ENCODE results near the gene CACNA1D.

Gene CACNA1D

GRCh38 chr3:53775834-53776251 lies 281.4 kb downstream of the CACNA1D start:
- no peaks in the 10 kb centered on the region for H3K79me2 ChIP-seq (ENCODE audit: control insufficient read depth, insufficient read depth, low read length, unreplicated experiment)
- H3K27ac ChIP-seq (ENCODE audit: low read depth, low read length): no peak overlapping the region
- no peak overlapping the region for H2AFZ ChIP-seq (ENCODE audit: low read length, unreplicated experiment)
- H3K27me3 ChIP-seq (ENCODE audit: insufficient read depth, low read length): peaks cover 17% of the 10 kb centered on the region; the same call in 1 of the 2 replicates
- H3K36me3 ChIP-seq (ENCODE audit: insufficient read depth, low read length): no peaks in the 10 kb centered on the region
- H3K4me3 ChIP-seq (ENCODE audit: low read depth, low read length): no peak overlapping the region
- no peaks in the 10 kb centered on the region for H3K4me1 ChIP-seq (ENCODE audit: control insufficient read depth, insufficient read depth, low read length, unreplicated experiment)

DNA sequence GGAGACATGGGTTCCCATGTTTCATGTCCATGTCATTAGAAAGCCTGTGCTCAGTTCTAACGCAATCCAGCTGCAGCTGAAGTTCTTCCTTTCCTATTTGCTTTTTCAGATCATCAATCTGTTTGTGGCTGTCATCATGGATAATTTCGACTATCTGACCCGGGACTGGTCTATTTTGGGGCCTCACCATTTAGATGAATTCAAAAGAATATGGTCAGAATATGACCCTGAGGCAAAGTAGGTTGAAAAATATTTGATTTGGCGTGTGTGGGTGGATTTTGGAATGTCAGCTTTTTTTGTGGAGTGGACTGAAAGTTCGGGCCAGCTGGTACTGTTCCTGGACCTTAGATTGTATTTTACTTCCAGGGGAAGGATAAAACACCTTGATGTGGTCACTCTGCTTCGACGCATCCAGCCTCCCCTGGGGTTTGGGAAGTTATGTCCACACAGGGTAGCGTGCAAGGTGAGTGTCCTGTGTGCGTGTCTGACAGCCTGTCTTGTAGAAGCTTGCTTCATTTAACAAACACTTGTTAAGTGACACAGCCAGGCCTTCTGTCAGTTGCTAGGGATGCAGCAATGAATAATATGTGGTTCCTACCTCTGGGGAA lies 282.2 kb downstream of the CACNA1D start:
- no peaks in the 10 kb centered on the region for H3K79me2 ChIP-seq (ENCODE audit: control insufficient read depth, insufficient read depth, low read length, unreplicated experiment)
- H2AFZ ChIP-seq (ENCODE audit: low read length, unreplicated experiment): no peak overlapping the region
- no peaks in the 10 kb centered on the region for H3K4me1 ChIP-seq (ENCODE audit: control insufficient read depth, insufficient read depth, low read length, unreplicated experiment)
- H3K27me3 ChIP-seq (ENCODE audit: insufficient read depth, low read length): peaks cover 10% of the 10 kb centered on the region; the same call in 1 of the 2 replicates
- H3K36me3 ChIP-seq (ENCODE audit: insufficient read depth, low read length): no peaks in the 10 kb centered on the region
- H3K27ac ChIP-seq (ENCODE audit: low read depth, low read length): no peak overlapping the region
- H3K4me3 ChIP-seq (ENCODE audit: low read depth, low read length): no peak overlapping the region

DNA sequence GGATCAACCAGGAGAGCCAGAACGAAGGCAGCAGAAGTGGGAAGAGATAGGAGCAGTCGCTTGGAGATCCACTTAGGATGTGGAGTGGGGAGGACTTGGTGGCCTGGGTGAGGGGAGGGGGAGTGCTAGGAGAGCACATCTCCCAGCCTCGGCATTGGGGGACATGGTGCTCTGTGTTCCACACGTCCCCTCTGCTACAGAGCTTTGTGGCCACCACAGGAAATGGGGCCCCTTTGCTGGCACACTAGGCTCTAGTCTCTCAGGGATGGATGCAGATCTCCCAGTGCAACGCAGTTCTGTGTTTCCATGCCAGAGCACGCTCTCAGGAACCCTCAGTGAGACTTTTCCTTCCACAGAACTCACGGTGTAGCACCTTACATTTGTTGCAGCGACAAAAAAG lies 283.1 kb downstream of the CACNA1D start:
- Histone ChIP-seq H2AFZ (ENCODE audit: low read length, unreplicated experiment) (no peak overlapping the region), H3K4me1 (ENCODE audit: control insufficient read depth, insufficient read depth, low read length, unreplicated experiment) (no peaks in the 10 kb centered on the region)

GRCh38 chr3:53778153-53778552 lies 283.7 kb downstream of the CACNA1D start:
- no peak overlapping the region for H2AFZ ChIP-seq (ENCODE audit: low read length, unreplicated experiment)
- H3K79me2 ChIP-seq (ENCODE audit: control insufficient read depth, insufficient read depth, low read length, unreplicated experiment): no peaks in the 10 kb centered on the region
- H3K4me3 ChIP-seq (ENCODE audit: low read depth, low read length): no peak overlapping the region
- no peaks in the 10 kb centered on the region for H3K4me1 ChIP-seq (ENCODE audit: control insufficient read depth, insufficient read depth, low read length, unreplicated experiment)
- 0 out of 2 replicates have a peak, but pooled peaks cover 3% of the 10 kb centered on the region for H3K27me3 ChIP-seq (ENCODE audit: insufficient read depth, low read length)
- H3K36me3 ChIP-seq (ENCODE audit: insufficient read depth, low read length): no peaks in the 10 kb centered on the region
- H3K27ac ChIP-seq (ENCODE audit: low read depth, low read length): no peak overlapping the region

More for the DNA sequence above, 283.1 kb downstream of the CACNA1D start:
- H3K36me3 ChIP-seq (ENCODE audit: insufficient read depth, low read length): no peaks in the 10 kb centered on the region
- no peak overlapping the region for H3K4me3 ChIP-seq (ENCODE audit: low read depth, low read length)
- no peak overlapping the region for H3K27ac ChIP-seq (ENCODE audit: low read depth, low read length)
- H3K79me2 ChIP-seq (ENCODE audit: control insufficient read depth, insufficient read depth, low read length, unreplicated experiment): no peaks in the 10 kb centered on the region
- H3K27me3 ChIP-seq (ENCODE audit: insufficient read depth, low read length): 0 out of 2 replicates have a peak, but pooled peaks cover 3% of the 10 kb centered on the region

GRCh38 chr3:53780171-53780570 lies 285.8 kb downstream of the CACNA1D start:
- Histone ChIP-seq H2AFZ (ENCODE audit: low read length, unreplicated experiment) (no peak overlapping the region), H3K79me2 (ENCODE audit: control insufficient read depth, insufficient read depth, low read length, unreplicated experiment) (no peaks in the 10 kb centered on the region), H3K36me3 (ENCODE audit: insufficient read depth, low read length) (no peaks in the 10 kb centered on the region), H3K27ac (ENCODE audit: low read depth, low read length) (no peak overlapping the region), H3K27me3 (ENCODE audit: insufficient read depth, low read length) (0 out of 2 replicates have a peak, but pooled peaks cover 3% of the 10 kb centered on the region), H3K4me1 (ENCODE audit: control insufficient read depth, insufficient read depth, low read length, unreplicated experiment) (no peaks in the 10 kb centered on the region), H3K4me3 (ENCODE audit: low read depth, low read length) (no peak overlapping the region)

DNA sequence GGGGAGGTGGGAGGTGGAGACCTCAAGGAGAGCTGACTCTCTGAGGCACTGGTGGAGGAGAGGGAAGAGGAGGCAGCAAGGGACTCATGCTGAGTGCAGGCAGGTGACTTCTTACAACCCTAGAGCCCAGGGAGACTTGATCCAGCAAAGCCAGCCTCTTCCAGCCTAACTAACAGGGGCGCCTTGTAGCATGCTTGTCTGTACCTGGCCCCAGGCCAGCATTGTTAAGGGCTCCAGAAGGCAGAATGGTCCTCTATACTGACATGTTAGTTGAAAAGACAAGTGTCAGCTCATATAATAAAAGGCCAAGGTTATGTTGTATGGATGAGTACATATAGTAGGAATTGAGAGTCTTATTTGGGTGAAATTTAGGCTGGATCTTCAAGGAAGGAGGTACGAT lies 286.4 kb downstream of the CACNA1D start:
- no peaks in the 10 kb centered on the region for H3K36me3 ChIP-seq (ENCODE audit: insufficient read depth, low read length)
- H3K4me1 ChIP-seq (ENCODE audit: control insufficient read depth, insufficient read depth, low read length, unreplicated experiment): no peaks in the 10 kb centered on the region
- no peak overlapping the region for H3K4me3 ChIP-seq (ENCODE audit: low read depth, low read length)
- no peak overlapping the region for H2AFZ ChIP-seq (ENCODE audit: low read length, unreplicated experiment)
- no peak overlapping the region for H3K27ac ChIP-seq (ENCODE audit: low read depth, low read length)
- 0 out of 2 replicates have a peak, but pooled peaks cover 3% of the 10 kb centered on the region for H3K27me3 ChIP-seq (ENCODE audit: insufficient read depth, low read length)
- H3K79me2 ChIP-seq (ENCODE audit: control insufficient read depth, insufficient read depth, low read length, unreplicated experiment): no peaks in the 10 kb centered on the region

DNA sequence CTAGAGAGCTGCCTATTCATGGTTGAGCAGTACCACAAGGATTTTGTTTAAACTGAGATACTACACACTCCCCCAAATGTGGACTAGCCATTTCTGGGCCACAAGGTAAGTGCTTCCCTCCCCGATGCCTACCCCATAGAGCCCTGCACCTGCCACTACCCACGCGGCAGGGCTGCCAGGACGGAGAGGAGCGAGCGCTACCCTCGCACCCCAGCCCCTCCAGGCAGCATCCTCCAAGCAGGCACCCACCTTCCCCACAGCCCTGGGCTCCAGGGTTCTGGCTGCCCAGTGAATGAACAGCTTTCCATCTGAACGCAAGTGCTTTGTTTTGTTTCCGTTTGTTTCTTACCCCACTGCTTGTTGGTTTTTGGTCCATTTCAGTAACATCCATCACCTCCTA lies 292.6 kb downstream of the CACNA1D start:
- Histone ChIP-seq H3K27ac (ENCODE audit: low read depth, low read length) (no peak overlapping the region), H3K4me1 (ENCODE audit: control insufficient read depth, insufficient read depth, low read length, unreplicated experiment) (no peaks in the 10 kb centered on the region), H3K36me3 (ENCODE audit: insufficient read depth, low read length) (no peaks in the 10 kb centered on the region), H2AFZ (ENCODE audit: low read length, unreplicated experiment) (no peak overlapping the region), H3K27me3 (ENCODE audit: insufficient read depth, low read length) (0 out of 2 replicates have a peak, but pooled peaks cover 7% of the 10 kb centered on the region), H3K79me2 (ENCODE audit: control insufficient read depth, insufficient read depth, low read length, unreplicated experiment) (no peaks in the 10 kb centered on the region), H3K4me3 (ENCODE audit: low read depth, low read length) (no peak overlapping the region)

- no peaks in the 10 kb centered on the region for H3K36me3 ChIP-seq (ENCODE audit: insufficient read depth, low read length)
- H2AFZ ChIP-seq (ENCODE audit: low read length, unreplicated experiment): no peak overlapping the region
- no peaks in the 10 kb centered on the region for H3K4me1 ChIP-seq (ENCODE audit: control insufficient read depth, insufficient read depth, low read length, unreplicated experiment)
- no peak overlapping the region for H3K27ac ChIP-seq (ENCODE audit: low read depth, low read length)
- no peak overlapping the region for H3K4me3 ChIP-seq (ENCODE audit: low read depth, low read length)
- H3K79me2 ChIP-seq (ENCODE audit: control insufficient read depth, insufficient read depth, low read length, unreplicated experiment): no peaks in the 10 kb centered on the region
- H3K27me3 ChIP-seq (ENCODE audit: insufficient read depth, low read length): 0 out of 2 replicates have a peak, but pooled peaks cover 4% of the 10 kb centered on the region
Observed at GRCh38 chr3:53788038-53788437, 293.6 kb downstream of the CACNA1D start.

- Histone ChIP-seq H2AFZ (ENCODE audit: low read length, unreplicated experiment) (no peak overlapping the region), H3K79me2 (ENCODE audit: control insufficient read depth, insufficient read depth, low read length, unreplicated experiment) (no peaks in the 10 kb centered on the region)
Observed at GRCh38 chr3:53789459-53789858, 295.0 kb downstream of the CACNA1D start.

GRCh38 chr3:53790470-53790869 lies 296.1 kb downstream of the CACNA1D start:
- Histone ChIP-seq H3K27me3 (ENCODE audit: insufficient read depth, low read length) (0 out of 2 replicates have a peak, but pooled peaks cover 7% of the 10 kb centered on the region), H3K79me2 (ENCODE audit: control insufficient read depth, insufficient read depth, low read length, unreplicated experiment) (no peaks in the 10 kb centered on the region), H3K4me3 (ENCODE audit: low read depth, low read length) (no peak overlapping the region), H3K4me1 (ENCODE audit: control insufficient read depth, insufficient read depth, low read length, unreplicated experiment) (no peaks in the 10 kb centered on the region), H2AFZ (ENCODE audit: low read length, unreplicated experiment) (no peak overlapping the region), H3K27ac (ENCODE audit: low read depth, low read length) (no peak overlapping the region), H3K36me3 (ENCODE audit: insufficient read depth, low read length) (no peaks in the 10 kb centered on the region)

More at GRCh38 chr3:53789459-53789858, 295.0 kb downstream of the CACNA1D start:
- no peak overlapping the region for H3K4me3 ChIP-seq (ENCODE audit: low read depth, low read length)
- H3K36me3 ChIP-seq (ENCODE audit: insufficient read depth, low read length): no peaks in the 10 kb centered on the region
- no peaks in the 10 kb centered on the region for H3K4me1 ChIP-seq (ENCODE audit: control insufficient read depth, insufficient read depth, low read length, unreplicated experiment)
- H3K27ac ChIP-seq (ENCODE audit: low read depth, low read length): no peak overlapping the region
- 0 out of 2 replicates have a peak, but pooled peaks cover 4% of the 10 kb centered on the region for H3K27me3 ChIP-seq (ENCODE audit: insufficient read depth, low read length)

- no peak overlapping the region for H3K4me3 ChIP-seq (ENCODE audit: low read depth, low read length)
- H2AFZ ChIP-seq (ENCODE audit: low read length, unreplicated experiment): no peak overlapping the region
Observed at GRCh38 chr3:53791317-53791716, 296.9 kb downstream of the CACNA1D start.

More at GRCh38 chr3:53791317-53791716, 296.9 kb downstream of the CACNA1D start:
- Histone ChIP-seq H3K27me3 (ENCODE audit: insufficient read depth, low read length) (0 out of 2 replicates have a peak, but pooled peaks cover 10% of the 10 kb centered on the region), H3K36me3 (ENCODE audit: insufficient read depth, low read length) (no peaks in the 10 kb centered on the region), H3K4me1 (ENCODE audit: control insufficient read depth, insufficient read depth, low read length, unreplicated experiment) (no peaks in the 10 kb centered on the region), H3K27ac (ENCODE audit: low read depth, low read length) (no peak overlapping the region), H3K79me2 (ENCODE audit: control insufficient read depth, insufficient read depth, low read length, unreplicated experiment) (no peaks in the 10 kb centered on the region)

Data from ACC112 (cell line).